HepG2 (cell line): ENCODE measurements around the gene BDKRB1.

ENCODE experiments used
- GPBP1L1 ChIP-seq: sonication (generic); formaldehyde crosslinking; IDR thresholded peaks from 2 replicates; pipeline ENCODE4 v1.5.0; 2020; ENCODE audit warnings: mild to moderate bottlenecking, missing genetic modification reagents
- POLR2AphosphoS5 ChIP-seq: IDR thresholded peaks from 2 replicates; pipeline ENCODE4 v1.6.1; 2012; ENCODE audit warnings: low read depth, low read length

GRCh38 chr14:96275177-96276112, 19.4 kb downstream of the BDKRB1 start:
- TF ChIP-seq POLR2AphosphoS5 (no peak), GPBP1L1 (no peak)
